Activated CD8-positive, alpha-beta memory T cell treated with anti-CD3 and anti-CD28 coated beads, Interleukin-2, amount 50 U/mL, for 24 hours (primary cell): ENCODE data around the gene NLRP9.
A peak's percentile ranks its signal among the peaks of the same experiment; 100 is the strongest.

Experiments used
- DNase-seq: peaks from one replicate; pipeline ENCODE4 v3.0.0-alpha.2; 2020; ENCODE audit errors: extremely low read depth

Gene NLRP9

DNA sequence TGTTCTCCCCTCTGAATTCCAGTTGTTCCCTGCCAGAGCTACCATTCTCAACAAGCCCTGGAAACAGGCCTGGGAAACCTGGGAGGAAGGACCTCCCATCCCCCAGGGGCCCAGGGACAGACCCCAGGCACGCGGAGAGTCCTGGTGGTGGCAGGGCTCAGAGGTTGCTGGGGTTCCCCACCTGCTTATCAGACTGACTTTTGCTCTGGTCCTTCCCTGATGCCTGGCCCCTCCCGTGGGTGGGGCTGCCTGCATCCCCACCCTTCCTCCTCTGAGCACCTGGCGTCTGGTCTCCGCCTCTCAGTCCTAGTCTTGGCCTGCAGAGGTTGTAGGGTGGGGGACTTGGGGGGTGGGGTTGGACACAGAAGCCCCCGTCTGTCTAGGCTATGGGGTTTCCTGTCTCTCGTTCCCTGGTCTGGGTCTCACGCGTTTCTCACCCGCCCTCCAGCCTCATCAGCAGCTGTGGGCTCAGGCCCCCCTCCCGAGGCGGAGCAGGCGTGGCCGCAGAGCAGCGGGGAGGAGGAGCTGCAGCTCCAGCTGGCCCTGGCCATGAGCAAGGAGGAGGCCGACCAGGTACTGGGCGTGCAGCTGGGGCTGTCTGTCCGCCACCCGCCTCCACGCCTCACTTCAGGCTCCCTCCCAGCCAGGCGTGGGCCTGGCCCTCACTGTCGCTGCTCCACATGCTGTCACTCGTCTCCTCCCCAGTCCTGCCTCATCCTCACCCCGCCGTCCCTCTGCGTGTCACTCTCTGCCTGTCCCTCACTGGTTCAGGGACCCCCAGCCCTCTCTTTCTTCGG lies 49.6 kb downstream of the NLRP9 start:
- DNase-seq = no peak

DNA sequence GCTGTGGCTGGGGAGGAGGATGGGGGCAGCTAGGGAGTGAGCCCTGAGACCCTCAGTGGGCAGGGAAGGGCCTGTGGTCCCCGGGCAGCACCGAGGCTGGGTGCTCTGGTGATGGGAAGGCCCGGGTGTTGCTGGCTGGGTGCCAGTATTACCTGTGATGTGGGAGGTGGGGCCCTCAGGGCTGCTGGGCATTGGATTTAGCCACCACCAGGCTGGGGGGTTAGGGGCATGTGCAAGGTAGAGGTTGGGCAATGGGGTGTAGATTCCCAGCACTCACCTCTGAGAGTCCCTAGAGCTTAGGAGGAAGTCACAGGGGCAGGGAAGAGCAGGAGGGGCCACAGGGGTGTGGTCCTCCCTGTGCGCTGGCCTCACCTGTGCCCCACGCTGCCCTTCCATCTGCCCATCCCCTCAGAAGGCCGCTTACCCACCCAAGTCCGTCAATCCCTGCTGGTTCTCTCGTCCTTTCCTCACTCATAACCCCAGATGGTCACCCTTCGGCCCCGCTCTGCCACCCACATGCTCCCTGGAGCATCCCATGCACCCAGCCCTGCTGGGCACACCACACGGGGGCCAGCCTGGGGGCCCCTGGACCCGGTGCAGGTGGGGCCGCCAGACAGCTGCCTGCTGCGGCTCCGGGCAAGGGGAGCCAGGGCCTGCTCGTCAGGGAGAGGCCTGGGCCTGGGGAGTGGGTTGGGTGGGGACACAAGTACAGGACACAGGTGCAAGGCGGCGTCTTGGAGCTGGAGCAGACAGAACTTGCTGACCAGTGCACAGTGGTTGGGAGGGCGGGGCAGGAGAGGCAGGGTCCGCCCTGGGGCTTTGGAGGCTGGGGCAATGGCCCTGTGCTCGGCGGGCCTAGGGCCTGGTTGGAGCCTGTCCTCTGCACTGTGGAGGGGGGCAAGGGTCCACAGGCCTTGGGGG lies 50.7 kb downstream of the NLRP9 start:
- no peak for DNase-seq

DNA sequence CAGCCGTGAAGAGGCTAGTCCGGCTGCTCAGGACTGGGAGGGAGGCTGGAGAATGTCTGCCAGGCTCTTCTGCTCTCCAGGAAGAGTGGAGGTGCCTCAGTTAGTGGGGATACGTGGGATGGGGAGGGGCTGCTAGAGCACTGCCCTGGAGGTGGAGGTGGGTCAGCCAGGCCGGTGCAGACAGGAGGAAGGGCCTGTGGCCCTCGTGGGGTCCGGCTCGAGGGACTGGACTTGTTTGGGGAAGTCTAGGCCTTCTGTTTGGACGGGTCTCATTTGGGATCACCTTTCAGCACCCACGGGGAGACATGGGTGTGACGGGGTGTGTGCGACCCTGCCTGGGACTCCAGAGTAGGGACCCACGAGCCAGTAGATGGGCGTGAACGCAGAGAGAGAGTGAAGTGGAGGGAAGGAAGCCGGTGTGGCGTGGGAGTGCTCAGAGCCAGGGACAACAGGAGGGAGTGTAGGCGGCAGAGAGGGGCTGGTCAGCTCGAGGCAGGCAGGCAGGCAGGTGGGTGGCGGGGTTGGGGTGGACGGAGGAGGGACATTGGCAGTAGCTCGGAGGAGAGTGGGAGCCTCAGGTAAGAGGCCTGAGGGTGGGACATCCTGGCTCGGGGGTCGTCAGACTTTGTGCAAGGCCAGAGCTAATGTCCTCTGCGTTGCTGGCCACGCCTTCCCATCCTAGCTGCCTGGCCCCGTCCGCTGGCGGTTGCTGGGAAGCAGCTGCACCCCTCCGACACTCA lies 51.7 kb downstream of the NLRP9 start:
- DNase-seq = no peak

DNA sequence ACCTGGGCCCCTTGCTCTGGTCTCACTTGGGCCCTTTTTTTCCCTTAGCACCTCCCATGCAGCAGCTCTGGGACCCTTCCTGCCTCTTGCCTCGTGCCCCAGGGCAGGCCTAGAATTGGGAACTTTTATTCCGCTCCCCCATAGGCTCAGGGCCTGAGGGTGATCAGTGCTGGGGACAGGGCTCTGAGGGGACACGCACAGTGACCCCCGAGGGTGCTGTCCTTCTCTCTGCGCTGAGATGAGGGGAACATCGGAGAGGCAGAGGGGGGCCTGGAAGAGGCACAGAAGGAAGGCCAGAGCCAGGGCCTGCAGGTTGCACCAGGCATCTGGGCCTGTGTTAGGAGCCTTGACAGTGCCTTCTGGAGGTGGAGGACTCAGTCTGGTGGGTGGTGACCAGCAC lies 52.4 kb downstream of the NLRP9 start:
- no peak for DNase-seq

DNA sequence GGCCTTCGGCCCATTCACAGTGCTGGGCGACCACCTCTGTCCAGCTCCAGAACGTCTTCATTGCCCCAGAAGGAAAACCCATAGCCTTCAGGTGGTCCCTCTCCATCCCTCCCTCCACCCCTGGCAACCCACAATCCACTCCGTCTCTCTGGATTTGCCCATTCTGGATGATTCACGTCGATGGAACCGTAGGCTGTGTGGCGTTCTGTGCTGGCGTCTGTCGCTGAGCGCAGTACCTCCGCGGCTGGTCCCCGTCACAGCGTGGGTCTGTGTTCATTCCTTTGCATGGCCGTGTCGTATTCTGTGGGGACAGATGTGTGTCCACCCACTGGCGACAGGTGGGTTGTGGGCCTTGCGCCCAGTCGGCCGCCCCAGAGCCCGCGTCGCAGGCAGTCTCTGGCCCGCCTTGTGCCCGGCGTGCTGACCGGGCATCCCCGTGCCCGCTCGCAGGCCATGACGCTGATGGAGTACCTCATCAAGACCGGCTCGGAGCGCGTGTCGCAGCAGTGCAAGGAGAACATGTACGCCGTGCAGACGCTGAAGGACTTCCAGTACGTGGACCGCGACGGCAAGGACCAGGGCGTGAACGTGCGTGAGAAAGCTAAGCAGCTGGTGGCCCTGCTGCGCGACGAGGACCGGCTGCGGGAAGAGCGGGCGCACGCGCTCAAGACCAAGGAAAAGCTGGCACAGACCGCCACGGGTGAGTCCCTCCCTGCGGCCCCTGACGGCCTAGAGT lies 53.1 kb downstream of the NLRP9 start:
- no peak for DNase-seq

DNA sequence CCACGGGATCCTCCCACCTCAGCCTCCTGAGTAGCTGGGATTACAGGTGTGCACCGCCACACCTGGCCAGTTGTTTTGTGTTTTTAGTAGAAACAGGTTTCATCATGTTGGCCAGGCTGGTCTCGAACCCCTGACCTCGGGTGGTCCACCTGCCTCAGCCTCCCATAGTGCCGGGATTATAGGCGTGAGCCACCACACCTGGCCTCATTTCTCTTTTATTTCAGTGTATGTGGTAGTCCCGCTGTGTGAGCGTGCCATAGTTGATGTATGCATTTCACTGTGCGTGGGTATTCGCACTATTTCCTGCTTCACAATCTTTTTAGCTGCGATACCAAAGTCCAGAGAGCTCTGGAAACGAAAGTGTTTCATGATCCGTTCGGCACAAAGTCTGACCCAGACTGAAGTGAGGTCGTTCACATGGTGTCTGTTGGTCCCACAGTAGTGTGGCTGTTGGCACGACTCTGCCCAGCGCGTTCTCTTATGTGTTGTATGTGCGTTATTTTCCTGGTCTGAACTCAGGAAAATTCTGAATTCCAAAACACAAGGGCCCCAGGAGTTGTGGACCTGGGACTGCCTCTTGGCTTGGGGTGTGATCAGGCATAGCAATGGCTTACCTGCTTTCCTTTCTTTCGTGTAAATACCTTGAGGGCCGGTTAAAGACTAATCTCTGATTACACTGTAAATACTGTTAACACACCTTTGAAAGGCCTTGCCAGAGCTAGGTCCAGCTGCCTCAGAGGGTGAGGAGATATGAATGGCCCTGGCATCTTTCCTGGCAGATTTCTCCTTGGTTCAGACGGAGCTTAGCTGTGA lies 54.5 kb downstream of the NLRP9 start:
- no peak for DNase-seq

DNA sequence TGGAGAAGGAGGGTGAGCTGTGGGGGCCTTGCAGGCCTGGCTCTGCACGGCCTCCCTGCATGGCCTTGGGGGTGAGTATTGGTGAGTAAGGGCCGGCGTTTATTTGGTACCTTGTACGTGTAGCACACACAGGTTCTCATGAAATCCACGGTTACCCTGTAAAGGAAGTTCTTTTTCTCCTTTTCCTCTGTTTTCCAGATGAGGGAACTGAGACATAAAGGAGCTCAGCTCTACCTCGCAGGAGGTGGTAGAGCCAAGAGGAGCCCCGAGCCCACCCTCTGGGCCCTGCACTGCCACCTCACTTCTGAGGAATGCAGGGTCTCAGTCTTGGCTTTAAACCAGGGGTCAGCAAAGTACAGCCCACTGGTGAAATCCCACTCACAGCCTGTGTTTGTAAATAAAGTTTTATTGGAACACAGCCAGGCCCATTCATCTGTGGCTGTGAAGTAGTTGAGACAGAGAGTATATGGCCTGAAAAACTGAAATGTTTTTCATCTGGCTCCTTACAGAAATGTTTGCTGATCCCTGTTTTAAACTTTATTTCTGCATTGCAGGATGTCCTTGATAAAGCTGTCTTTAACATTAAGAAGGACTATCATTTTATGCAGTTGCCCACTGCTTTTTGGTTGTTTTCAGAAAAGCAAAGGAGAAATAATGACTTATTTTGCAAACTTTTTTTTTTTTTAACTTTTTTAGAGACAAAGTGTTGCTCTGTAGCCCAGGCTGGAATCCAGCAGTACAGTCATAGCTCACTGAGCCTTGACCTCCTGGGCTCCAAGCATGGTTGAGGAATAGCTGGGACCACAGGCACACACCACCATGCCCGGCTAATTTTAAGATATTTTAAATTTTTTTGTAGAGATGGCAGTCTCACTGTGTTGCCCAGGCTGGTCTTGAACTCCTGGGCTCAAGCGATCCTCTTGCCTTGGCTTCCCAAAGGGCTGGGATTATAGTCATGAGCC lies 56.8 kb downstream of the NLRP9 start:
- DNase-seq = no peak

DNA sequence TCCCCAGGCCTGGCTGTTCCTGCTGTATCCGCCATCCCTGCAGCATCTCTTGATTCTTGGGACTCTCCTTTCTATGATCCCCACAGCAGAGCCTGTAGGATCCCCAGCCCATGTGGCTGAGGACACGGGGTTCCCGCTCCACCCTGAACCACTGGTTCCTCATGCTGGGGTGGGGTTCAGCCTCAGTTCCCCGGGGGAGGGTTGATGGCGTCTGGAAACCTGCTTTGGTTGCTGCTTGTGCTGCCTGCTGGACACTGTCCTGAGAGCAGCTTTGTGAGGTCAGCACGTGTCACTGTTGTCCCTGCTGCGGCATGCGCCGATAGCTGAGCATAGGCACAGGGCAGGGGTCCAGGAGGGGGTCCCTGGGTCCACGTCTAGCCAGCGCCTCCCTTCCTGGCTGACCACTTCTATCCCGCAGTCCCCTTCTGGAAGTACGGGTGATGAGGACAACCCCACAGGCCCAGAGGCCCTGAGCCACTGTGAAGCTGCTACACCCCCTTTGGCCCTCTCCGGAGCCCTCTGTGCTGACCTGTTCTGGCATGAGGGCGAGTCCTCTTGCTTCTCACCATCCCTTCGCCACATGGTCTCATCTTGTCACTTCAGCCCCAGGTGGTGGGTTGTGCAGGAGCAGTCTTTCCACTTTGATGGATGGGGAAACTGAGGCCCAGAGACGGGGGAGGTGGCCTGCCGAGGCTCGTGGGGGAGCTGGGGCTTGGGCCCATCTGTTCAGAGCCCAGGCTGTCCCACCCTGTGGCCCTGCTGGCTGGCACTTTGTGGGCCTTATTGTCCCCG lies 57.7 kb downstream of the NLRP9 start:
- no peak for DNase-seq

DNA sequence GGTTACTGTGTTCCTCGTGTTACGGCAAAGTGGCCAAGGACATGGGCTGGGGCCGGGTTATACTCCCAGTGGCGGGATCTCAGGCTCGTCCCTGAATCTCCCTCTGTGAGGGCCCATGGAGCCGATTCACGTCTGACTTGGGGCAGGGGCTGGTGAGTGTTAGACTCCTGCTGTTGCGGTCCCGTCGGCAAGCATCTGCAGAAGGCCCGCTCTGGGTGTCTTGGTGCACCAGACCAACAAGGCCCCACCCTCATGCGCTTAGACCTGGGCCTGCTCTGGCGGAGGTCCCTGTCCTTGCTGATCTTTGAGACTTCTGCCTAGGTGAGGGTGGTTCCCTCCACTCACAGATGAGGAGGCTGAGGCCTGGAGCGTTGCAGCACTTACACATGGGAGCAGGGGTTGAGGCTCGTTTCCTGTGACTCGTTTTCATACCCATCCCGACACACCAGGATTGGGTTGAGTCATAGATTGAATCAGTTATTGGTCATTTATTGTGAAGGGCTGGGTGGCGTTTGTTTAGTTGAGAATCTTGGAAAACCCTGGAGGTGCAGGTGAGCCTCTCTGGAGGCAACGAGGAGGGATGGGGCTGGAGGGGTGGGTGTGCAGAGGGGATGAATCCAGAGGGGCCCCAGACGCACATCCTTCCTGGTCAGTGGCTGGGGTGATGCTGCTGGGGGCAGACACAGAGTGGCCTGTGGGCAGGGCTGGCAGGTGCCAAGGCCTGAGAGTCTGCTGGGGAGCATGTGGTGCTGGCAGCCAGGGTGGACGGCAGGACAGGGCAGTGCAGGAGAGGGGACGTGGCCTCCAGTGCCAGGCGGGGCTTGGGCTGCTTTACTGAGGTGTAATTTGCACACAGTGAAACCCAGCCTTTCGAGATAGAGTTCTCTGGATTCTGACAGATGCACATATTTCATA lies 58.6 kb downstream of the NLRP9 start:
- DNase-seq = no peak

DNA sequence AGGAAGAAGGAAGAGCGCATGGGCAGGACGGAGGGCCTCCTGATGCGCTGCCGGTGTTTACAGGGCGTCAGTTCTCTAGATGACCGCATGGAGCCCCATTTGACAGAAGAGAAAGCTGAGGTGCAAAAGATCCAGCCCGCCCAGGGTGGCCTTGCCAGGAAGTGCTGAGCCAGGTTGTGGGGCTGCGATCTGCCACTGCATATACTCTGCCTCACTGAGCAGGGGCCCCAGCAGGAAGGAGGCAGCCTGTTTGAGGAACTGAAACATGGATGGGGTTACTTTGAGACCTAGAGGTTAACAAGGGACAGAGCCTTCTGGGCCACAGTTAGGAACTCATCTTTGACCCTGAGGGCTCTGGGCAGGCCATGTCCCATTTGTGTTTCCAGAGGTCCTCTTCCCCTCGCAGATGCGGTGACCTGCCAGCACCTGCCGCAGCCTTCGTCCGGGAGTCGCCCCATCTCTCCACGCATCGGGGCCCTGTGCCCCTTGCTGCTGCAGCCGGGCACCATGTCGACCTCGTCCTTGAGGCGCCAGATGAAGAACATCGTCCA lies 60.0 kb downstream of the NLRP9 start:
- DNase-seq = no peak

DNA sequence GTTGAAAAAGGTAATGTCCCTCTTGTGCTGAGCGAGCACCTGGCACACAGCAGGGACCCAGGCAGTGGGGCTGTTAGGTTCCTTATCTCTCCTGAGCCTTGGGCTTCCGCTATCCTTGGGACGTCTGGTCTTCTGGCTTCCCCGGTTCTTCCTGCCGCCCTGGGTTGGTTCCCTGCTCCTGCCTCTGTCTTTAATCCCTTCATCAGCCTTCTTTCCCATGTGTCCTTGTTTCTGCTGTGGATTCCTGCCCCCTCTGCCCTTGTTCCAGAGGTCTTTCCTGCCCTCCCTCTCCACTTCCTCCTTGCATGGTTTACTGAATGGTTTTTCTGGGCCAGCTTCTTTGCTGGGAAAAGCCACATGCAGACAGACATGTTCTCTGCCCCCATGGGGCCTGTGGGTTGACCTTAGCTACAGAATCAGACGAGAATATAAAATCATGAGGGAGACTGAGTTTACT lies 60.6 kb downstream of the NLRP9 start:
- no peak for DNase-seq

DNA sequence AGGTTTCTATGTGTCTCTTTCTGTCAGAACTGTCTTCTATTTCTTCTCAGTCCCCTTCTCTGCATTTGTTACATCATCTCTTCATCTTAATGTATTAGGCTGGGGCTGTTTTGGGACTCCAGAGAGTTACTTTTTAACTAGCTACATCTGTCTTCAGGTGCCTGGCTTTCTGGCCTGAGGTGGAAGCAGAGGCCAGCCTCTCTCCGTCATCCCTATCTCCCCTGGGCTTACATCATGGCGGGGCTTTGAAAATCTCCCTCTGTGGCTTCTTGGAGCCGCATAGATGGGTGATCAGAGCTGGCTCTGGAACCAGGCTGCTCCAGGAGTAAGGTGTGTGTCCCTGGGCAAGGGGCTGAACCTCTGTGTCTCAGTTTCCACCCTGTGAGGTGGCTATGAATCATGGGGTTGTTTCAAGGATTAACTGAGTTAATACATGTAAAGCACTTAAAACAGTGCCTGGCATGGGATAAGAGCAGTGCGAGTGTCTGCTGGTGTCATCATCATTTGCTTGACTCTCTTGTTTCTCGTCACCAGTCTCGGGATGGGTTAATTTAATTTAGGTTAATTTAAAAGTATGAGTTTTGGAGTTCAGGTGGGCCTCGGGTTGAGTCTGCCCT lies 61.2 kb downstream of the NLRP9 start:
- no peak for DNase-seq

DNA sequence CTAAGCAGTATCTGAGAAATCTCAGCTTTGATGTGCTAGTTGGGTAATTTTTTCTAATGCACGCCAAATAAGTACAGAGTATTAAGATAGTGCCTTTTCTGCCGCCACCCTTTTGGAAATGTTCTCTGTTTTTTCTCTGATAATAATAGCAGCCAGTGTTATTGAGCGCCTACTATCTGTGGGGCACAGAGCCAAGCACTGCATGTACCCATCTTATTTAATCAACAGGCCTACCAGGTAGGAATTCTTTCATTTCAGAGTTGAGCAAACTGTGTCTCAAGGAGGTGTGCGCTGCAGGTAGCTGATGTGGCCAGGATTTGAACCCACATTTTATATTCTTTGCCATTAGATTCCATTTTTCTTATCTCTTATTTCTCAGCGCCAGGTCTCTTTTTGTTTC lies 61.8 kb downstream of the NLRP9 start:
- DNase-seq = no peak

DNA sequence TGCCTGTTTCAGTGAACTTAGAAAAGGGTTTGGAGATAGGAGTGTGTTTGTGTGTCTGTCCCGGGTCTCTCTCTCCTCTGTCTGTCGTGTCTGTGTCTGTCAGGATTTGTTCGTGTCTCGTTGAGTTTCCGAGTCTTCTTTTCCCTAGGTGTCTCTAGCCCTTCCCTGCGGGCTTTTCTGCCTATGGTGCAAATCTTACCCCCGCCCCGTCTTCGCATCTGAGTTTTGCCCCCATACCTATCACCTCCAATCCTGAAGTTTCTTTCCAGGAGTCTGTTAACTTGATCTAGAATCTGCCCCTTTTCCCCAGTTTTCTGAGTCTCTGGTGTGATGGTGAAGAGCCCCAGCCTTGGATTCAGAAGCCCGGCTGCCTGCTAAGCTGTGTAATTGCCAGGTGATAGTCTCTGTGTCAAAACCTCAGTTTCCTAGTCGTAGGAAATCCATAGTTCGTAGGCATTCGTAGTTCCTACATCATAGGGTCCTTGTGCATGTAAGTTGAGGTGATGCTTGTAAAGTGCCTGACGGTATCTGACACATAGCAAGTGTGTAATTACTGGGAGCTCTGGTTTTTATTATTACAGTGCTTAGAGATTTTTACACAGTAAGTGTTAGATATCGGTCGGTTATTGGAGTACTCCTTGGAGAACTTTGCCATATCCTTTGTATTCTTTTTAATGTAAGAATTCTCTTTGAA lies 62.4 kb downstream of the NLRP9 start:
- no peak for DNase-seq

DNA sequence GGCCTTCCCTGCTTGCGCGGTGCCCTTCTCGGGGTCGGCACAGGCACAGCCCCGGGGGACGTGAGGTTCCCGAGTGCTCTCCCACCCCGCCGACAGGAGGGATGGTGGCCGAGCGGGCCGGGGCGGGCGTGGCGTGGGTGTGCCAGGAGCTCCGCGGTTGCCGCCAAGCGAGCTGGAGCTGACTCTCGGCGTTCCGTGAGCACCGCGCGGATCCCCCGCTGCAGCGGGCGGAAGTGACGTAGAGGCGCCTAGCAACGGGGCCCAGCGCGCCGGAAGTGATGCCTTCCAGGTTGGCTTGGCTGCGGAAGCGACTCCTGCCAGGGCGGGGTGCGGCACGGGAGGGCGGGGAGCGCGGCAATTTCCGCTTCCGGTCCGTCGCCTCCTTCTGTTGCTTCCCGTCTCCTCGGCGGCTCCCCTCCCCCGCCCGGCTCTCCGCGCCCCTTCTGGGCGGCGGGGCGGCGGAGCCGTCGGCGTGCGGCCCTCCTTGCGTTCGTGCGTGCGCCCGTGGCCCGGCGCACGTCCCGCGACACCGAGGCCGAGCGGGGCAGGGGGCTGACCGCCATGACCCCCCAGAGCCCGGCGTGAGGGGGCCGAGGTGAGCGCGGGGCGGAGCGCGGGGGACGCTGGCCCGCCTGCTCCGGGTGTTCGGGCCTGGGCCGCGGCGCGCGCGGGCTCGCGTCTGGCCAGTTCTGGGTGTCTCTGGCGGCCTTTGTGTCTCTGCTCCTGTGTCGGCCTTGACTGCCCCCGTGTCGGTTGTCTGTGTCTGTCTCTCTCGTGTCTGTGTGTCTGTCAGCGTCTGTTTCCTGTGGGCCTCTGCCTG lies 63.2 kb downstream of the NLRP9 start, which contains the start of gene EPN1:
TSS of gene EPN1 (plus strand) at position 386 of the 820 bp plus-strand sequence. CDS start 3,402 bp downstream, outside the sequence.
- DNase-seq = peak; percentile 94
